SK-N-MC (cell line): Measurements from ENCODE around the gene EHD4.

Experiments
- EZH2 ChIP-seq: fragments of 200-600 bp; sonication (generic); IDR thresholded peaks from one replicate; pipeline ENCODE4 v1.6.1; 2017; ENCODE audit warnings: antibody characterized with exemption
- POLR2AphosphoS5 ChIP-seq: IDR thresholded peaks from 2 replicates; pipeline ENCODE4 v1.6.1; 2012; ENCODE audit warnings: mild to moderate bottlenecking, low read depth, low read length, borderline replicate concordance

GRCh38 chr15:41921167-41921566 is 51.2 kb downstream of the EHD4 start:
- TF ChIP-seq EZH2 (no peak), POLR2AphosphoS5 (no peak)
